GM06990 (cell line): ENCODE data around the gene TCF3.

Experiments used
- DNase-seq: peaks from one replicate; pipeline ENCODE4 v3.0.0-alpha.2; 2011; ENCODE audit not compliant: insufficient read length; ENCODE audit errors: extremely low read depth
- H3K27me3 ChIP-seq: replicated peaks from 2 replicates; pipeline ENCODE4 v1.6.0; 2011; ENCODE audit warnings: low read length; ENCODE audit not compliant: control insufficient read depth, insufficient read depth
- H3K36me3 ChIP-seq: 2 replicates; pipeline ENCODE4 v1.5.1; 2011; ENCODE audit warnings: low read length; ENCODE audit not compliant: control insufficient read depth, insufficient read depth
- H3K4me3 ChIP-seq: replicated peaks from 2 replicates; pipeline ENCODE4 v1.5.1; 2011; ENCODE audit warnings: low read depth, mild to moderate bottlenecking, control low read depth, low read length
- TF ChIP-seq, protein P1 (sequence below): IDR thresholded peaks from 2 replicates; pipeline ENCODE4 v1.5.1; 2011; ENCODE audit warnings: low read length, control low read depth, mild to moderate bottlenecking, inconsistent platforms; ENCODE audit not compliant: insufficient read depth, poor library complexity, severe bottlenecking

Gene TCF3

DNA sequence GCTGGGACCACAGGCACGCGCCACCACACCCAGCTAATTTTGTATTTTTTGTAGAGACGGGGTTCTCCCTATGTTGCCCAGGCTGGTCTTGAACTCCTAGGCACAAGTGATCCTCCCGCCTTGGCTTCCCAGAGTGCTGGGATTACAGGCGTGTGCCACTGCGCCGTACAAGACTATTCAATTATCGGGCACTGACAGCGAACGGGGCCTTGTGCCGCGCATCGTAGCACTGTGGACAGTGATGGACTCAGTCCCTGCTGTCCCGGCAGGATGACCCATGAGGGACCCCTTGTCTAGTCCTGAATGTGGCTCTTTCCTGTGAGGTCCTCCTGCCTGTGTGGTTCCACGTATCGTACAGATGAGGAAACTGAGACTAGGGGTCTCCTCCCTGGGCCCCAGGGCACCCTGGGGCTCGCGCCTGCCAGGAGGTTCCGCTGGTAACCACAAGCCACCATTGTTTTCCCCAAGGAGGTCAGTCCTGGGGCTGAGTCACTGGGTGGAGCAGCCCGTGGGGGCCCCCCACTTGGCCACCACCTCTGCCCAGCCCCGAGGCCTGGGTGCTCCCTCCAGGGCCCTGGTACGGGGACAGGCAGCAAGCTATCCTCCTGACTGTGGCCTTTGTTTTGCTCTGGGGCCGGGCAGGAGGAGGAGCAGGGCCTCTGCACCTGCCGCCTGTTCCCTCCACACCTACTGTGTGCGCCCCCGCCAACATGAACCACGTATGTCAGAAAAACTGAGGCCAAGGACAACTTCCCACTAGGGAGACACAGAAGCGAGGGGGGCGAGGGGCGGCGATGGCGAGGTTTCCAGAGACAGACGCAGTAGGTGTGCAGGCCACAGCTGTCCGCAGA lies 2.9 kb upstream of the TCF3 start:
- no peak for DNase-seq
- Histone ChIP-seq H3K36me3 (no peaks in the 10 kb centered on the region), H3K27me3 (no peaks in the 10 kb centered on the region), H3K4me3 (no peak overlapping the region)
- TF ChIP-seq, protein P1, sequence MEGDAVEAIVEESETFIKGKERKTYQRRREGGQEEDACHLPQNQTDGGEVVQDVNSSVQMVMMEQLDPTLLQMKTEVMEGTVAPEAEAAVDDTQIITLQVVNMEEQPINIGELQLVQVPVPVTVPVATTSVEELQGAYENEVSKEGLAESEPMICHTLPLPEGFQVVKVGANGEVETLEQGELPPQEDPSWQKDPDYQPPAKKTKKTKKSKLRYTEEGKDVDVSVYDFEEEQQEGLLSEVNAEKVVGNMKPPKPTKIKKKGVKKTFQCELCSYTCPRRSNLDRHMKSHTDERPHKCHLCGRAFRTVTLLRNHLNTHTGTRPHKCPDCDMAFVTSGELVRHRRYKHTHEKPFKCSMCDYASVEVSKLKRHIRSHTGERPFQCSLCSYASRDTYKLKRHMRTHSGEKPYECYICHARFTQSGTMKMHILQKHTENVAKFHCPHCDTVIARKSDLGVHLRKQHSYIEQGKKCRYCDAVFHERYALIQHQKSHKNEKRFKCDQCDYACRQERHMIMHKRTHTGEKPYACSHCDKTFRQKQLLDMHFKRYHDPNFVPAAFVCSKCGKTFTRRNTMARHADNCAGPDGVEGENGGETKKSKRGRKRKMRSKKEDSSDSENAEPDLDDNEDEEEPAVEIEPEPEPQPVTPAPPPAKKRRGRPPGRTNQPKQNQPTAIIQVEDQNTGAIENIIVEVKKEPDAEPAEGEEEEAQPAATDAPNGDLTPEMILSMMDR, result no peak

- Histone ChIP-seq H3K36me3 (no peaks in the 10 kb centered on the region), H3K27me3 (no peaks in the 10 kb centered on the region), H3K4me3 (no peak overlapping the region)
- DNase-seq, result no peak
- TF ChIP-seq, protein P1, result no peak
Measured at GRCh38 chr19:1654178-1654792, 1.9 kb upstream of the TCF3 start.

GRCh38 chr19:1653300-1653628 lies 849 bp upstream of the TCF3 start:
- TF ChIP-seq, protein P1, result no peak
- no peak for DNase-seq
- H3K36me3 ChIP-seq, result peaks cover 2% of the 10 kb centered on the region; the same call in 1 of the 2 replicates
- H3K4me3 ChIP-seq, result peak overlapping the region; percentile 67
- no peaks in the 10 kb centered on the region for H3K27me3 ChIP-seq

DNA sequence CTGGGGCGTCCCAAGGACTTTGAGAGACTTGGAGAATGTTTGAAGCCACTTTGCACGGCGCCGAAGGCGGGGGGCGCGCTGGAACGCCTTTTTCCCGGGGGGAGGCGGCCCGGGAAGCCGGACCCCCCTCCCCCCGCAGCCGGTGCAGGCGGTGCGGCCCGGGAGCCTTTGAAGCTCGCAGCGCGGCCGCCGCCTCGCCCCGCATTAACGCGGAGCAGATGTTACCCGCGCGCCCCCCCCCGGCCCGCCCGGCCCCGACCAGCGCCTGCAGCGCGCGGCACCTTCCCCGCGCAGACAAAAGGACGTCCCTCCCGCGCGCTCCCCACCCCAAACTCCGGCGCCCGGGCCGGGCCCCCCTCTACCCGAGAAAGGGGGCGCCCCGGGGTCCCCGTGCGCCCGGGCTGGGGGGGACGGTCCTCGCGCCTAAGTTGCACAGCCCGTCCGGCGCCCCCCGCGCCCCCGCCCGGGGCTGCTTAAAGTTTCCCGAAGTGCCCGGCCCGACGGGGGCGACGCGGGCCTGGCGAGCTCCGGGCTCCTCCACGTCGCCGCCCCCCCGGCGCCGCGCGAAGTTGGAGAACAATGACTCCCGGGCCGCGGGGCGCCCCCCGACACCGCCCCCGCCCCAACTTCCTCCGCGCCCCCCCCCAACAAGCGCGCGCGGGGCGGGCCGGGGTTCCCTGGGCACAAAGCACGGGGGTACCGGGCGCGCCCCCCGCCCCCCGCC lies 685 bp downstream of the TCF3 start:
- TF ChIP-seq, protein P1, result no peak
- peak overlapping the region; percentile 70 for H3K4me3 ChIP-seq
- DNase-seq, result no peak
- no peaks in the 10 kb centered on the region for H3K27me3 ChIP-seq
- H3K36me3 ChIP-seq, result peaks cover 7% of the 10 kb centered on the region

- Histone ChIP-seq H3K4me3 (peak overlapping the region; percentile 70), H3K27me3 (no peaks in the 10 kb centered on the region), H3K36me3 (peaks cover 12% of the 10 kb centered on the region)
- TF ChIP-seq, protein P1, result peak; percentile 36
- DNase-seq, result peak; percentile 86
Measured at GRCh38 chr19:1650650-1651567, 1.5 kb downstream of the TCF3 start.
